Measurements from ENCODE around the gene SKOR1. TPM values are rescaled to one million over a fixed set of nuclear protein-coding genes. Genes with fewer than 3 reads are reported as not detected.

The SKOR1 gene
- total RNA-seq, 2 donors from 2014 or later, result 0.31 to 0.95 TPM

DNA sequence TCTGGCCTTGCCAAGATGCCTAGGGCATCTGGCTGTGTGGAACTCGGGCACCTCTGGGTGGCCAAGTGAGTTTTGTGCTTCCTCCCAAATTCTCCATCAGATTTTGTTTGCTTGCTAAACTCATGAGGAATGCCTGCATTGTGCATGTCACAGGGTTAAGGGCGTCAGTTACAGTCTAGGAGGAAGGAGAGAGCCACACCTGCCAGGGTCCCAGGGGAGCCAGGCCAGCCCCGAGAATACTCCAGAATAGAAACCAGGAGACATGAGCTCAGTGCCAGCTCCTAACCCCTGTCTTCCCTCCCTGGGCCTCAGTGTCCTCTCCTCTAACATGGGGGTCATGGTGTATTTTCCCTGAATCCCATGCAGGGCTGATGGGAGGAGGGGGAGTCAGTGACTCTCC lies 22.0 kb upstream of the SKOR1 start:
- Mint-ChIP-seq H3K36me3 (ENCODE audit: insufficient read depth in 2 of 2) (no peaks in the 10 kb centered on the region), H3K4me1 (ENCODE audit: low read depth) (no peaks in the 10 kb centered on the region), H3K27ac (no peak overlapping the region), H3K9me3 (no peaks in the 10 kb centered on the region), H3K27me3 (ENCODE audit: low read depth) (no peaks in the 10 kb centered on the region), H3K4me3 (no peak overlapping the region)
- DNase-seq, result no peak
- ATAC-seq (replicated peaks in 1 of 2), result no peak

DNA sequence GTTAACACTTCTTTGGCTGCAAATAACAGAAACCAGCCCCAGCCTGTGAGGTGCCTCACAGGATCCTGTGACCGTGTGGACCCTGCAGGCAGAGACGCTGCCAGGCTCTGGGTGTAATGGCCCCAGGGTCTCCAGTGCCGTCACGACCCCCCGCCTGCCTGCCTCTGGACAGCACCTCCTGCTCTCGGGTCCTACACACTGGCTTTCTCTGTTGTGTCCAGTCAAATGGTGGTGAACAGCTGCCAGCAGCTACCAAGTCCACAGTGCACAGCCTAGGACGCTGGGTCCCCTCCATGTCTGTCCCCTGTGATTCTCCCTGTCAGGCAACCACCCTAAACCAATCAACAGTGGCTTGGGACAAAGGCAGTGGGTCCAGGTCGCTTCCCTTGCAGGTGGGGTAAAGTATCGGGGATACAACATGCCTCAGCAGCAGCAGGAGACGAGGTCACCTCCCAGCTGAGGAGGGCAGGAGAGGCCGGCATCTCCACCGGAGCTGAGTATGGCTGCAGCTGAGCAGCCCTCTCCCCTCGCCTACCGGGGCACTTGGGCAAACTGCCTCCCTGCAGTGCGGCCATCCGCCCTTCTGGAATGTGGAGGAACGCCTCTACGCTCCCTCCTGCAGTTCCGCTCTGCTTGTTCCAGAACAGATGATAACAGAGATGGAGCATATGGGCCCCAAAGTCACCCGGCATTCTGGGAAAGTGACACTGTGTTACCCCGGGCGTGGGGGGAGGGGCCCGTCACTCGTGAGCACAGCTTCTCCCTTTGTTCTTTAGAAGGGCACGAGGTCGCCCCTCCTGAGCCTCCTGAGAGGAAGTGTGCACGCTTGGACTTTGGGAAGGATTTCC lies 21.1 kb upstream of the SKOR1 start:
- Mint-ChIP-seq H3K27me3 (ENCODE audit: low read depth) (no peaks in the 10 kb centered on the region), H3K4me1 (ENCODE audit: low read depth) (no peaks in the 10 kb centered on the region), H3K36me3 (ENCODE audit: insufficient read depth in 2 of 2) (no peaks in the 10 kb centered on the region), H3K9me3 (no peaks in the 10 kb centered on the region), H3K4me3 (no peak overlapping the region), H3K27ac (no peak overlapping the region)
- no peak for DNase-seq
- ATAC-seq (replicated peaks in 1 of 2), result no peak

DNA sequence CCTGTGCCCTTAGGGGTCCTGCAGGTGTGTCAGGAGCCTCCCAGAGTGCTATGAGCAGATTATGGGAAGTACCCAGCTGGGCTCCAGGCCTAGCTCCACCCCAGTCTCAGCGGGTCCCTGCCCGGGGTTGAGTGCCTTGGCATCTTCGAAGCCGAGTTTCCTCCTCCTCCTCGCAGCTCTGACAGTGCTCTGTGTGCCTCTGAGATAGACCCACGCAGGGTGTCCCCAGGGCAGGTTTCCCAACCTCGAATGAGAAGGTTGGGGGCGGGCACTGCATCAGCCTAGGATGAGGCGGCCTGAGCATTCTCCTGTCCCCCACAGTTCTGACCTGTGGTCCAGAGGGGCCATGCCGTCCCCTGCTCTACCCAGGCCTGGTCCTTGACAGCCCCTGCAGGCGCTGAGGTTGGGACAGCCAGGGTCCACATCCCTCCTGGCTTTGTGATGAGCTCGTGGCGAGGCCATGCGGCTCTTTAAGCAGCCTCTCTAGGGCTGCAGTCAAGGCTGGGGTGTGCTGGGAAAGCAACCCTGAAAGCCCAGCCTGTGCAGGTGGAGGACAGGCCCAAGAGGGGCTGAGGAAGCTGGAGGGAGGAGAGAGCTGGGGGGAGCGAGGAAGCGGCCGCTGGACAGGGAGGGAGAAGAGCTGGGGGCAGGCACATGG lies 20.2 kb upstream of the SKOR1 start:
- Mint-ChIP-seq H3K27ac (no peak overlapping the region), H3K36me3 (ENCODE audit: insufficient read depth in 2 of 2) (no peaks in the 10 kb centered on the region), H3K4me1 (ENCODE audit: low read depth) (no peaks in the 10 kb centered on the region), H3K9me3 (no peaks in the 10 kb centered on the region), H3K4me3 (no peak overlapping the region), H3K27me3 (ENCODE audit: low read depth) (no peaks in the 10 kb centered on the region)
- no peak for ATAC-seq (replicated peaks in 1 of 2)
- DNase-seq, result no peak

DNA sequence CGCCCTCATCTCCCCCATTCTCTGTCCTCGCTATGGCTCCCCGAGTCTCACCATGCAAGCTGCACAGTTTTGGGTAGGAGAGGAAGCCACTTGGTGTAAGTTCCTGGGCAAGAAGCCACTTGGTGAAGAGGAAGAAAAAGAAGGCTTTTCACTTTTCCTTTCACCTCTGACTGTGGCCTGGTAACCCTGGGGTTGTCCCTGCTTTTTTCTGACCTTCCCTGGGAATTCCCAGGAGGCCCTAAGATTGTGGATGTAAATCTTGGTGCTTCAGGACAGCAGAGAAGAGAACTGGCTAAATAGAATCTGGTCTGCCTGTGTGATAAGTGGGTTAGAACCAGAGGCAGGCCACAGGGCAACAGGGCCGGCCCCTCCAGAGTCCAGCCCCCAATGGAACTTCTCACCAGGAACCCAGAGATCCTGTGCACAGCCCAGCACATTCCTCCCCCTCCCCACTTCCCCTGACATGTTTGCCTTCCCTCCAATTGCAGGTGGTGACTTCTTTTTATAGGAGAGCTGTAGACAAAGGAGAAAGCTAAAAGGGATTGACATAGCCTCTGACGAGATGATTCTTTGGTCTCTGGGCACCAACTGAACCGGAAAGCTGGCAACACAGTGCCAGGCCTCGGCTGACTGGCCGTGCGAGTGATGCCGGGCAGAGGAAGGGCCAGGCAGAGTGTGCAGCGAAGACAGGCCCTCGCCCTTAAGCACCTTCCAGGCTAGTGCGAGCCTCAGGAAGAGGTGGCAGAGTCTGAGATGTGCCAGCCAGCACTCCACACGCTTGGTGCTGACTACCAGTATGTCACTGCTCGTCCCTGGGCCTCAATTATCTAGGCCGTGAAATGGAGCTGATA lies 19.4 kb upstream of the SKOR1 start:
- no peaks in the 10 kb centered on the region for H3K36me3 Mint-ChIP-seq (ENCODE audit: insufficient read depth in 2 of 2)
- ATAC-seq (replicated peaks in 1 of 2), result no peak
- H3K9me3 Mint-ChIP-seq, result no peaks in the 10 kb centered on the region
- no peak overlapping the region for H3K4me3 Mint-ChIP-seq
- H3K4me1 Mint-ChIP-seq (ENCODE audit: low read depth), result no peaks in the 10 kb centered on the region
- no peak for DNase-seq
- no peak overlapping the region for H3K27ac Mint-ChIP-seq
- no peaks in the 10 kb centered on the region for H3K27me3 Mint-ChIP-seq (ENCODE audit: low read depth)

DNA sequence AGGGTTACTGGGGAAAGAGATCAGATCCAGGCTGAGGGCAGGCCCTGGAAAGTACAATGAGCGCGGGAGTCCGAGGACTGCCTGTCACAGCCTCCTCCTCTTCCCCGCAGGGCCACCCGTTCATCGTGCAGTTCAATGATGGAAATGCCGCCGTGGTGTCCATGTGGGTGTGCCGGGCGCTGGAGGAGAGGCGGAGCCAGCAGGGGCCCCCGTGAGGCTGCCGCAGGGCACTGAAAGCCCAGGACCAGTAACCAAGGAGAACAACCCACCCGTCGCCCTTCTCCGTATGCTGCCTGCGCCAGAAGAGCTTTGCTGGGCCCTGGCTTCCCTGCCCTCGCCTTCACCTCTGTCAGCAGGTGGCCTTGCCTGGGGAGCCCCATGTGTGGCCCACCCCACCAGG lies 18.8 kb upstream of the SKOR1 start:
- Mint-ChIP-seq H3K9me3 (no peaks in the 10 kb centered on the region), H3K36me3 (ENCODE audit: insufficient read depth in 2 of 2) (no peaks in the 10 kb centered on the region), H3K27ac (no peak overlapping the region), H3K4me3 (no peak overlapping the region), H3K27me3 (ENCODE audit: low read depth) (no peaks in the 10 kb centered on the region), H3K4me1 (ENCODE audit: low read depth) (no peaks in the 10 kb centered on the region)
- no peak for DNase-seq
- no peak for ATAC-seq (replicated peaks in 1 of 2)

DNA sequence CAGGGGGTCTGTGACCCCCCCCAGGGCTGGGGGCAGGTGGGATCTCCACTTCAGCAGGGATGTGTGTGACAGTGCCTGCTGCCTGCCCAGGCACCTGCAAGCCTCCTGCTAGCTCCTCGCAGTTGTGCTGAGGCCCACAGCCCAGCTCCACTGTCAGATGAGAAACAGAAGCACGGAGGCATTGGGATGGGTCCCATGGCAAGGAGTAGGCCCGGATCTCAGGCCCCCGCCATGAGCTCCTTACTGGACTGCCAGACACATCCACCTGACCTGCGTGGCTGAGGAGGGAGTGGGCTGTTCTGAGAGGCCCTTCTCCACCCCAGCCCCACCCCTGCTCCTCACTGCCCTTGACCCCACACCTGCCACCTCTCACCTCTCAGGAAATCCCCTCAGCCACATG lies 18.2 kb upstream of the SKOR1 start:
- no peak for DNase-seq
- no peak for ATAC-seq (replicated peaks in 1 of 2)
- Mint-ChIP-seq H3K4me3 (no peak overlapping the region), H3K36me3 (ENCODE audit: insufficient read depth in 2 of 2) (no peaks in the 10 kb centered on the region), H3K27ac (no peak overlapping the region), H3K4me1 (ENCODE audit: low read depth) (no peaks in the 10 kb centered on the region), H3K9me3 (no peaks in the 10 kb centered on the region), H3K27me3 (ENCODE audit: low read depth) (no peaks in the 10 kb centered on the region)

DNA sequence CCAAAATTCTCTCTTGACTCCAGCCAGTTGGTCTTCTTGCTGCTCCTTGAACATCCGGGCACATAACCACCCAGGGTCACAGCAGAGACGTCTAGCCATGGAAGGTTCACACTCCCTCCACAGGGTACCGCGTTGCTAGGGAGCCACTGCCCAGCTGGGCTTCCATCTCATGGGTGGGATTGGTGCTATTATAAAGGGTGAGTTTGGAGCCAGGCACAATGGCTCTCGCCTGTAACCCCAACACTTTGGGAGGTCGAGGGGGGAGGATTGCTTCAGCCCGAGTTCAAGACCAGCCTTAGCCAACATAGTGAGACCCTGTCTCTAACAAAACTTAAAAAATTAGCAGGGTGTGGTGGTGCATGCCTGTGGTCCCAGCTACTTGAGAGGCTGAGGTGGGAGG lies 17.5 kb upstream of the SKOR1 start:
- DNase-seq (no peak), ATAC-seq (replicated peaks in 1 of 2) (no peak)
- no peaks in the 10 kb centered on the region for H3K9me3 Mint-ChIP-seq
- H3K27ac Mint-ChIP-seq, result no peak overlapping the region
- no peaks in the 10 kb centered on the region for H3K4me1 Mint-ChIP-seq (ENCODE audit: low read depth)
- H3K36me3 Mint-ChIP-seq (ENCODE audit: insufficient read depth in 2 of 2), result no peaks in the 10 kb centered on the region
- no peaks in the 10 kb centered on the region for H3K27me3 Mint-ChIP-seq (ENCODE audit: low read depth)
- no peak overlapping the region for H3K4me3 Mint-ChIP-seq

DNA sequence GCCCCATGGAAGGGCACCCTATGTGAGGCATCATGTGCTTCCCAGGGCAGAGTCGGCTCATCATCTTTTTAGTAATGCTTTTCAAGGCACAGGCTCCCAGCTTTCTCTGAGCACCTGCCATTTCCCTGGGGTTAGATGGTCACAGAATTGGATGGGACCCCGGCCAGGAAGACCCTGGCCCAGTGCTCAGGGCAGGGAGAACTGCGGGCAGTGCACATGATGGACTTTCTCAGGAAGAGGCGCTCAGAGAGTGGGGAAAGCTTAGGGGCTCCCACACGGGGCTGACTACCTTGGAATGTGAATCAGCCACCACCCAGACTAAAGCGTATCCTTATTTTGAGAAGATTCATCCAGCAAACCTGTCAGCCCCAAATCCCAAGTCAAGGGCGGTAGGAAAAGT lies 16.5 kb upstream of the SKOR1 start:
- H3K27me3 Mint-ChIP-seq (ENCODE audit: low read depth), result no peaks in the 10 kb centered on the region
- DNase-seq (no peak), ATAC-seq (replicated peaks in 1 of 2) (no peak)
- no peaks in the 10 kb centered on the region for H3K4me1 Mint-ChIP-seq (ENCODE audit: low read depth)
- no peak overlapping the region for H3K27ac Mint-ChIP-seq
- no peaks in the 10 kb centered on the region for H3K9me3 Mint-ChIP-seq
- H3K4me3 Mint-ChIP-seq, result no peak overlapping the region
- no peaks in the 10 kb centered on the region for H3K36me3 Mint-ChIP-seq (ENCODE audit: insufficient read depth in 2 of 2)

DNA sequence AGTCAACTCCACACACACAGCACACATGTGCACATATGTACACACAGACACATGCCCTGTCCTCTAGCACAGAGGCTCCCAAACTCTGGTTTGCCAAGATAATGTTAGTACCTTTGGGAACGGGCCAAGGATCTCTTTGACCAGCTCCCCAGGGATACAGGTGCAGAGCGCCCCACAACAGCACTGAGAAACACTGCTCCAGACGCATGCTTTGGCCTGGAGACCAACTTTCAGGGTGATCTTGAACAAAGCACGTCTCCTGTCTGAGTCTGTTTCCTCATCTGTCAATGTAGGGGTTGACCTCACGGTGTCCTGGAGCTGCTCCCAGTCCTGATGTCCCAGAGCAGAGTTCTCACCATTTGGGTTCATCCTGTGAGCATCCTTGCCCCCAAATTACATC lies 15.9 kb upstream of the SKOR1 start:
- Mint-ChIP-seq H3K4me3 (no peak overlapping the region), H3K27me3 (ENCODE audit: low read depth) (no peaks in the 10 kb centered on the region), H3K4me1 (ENCODE audit: low read depth) (no peaks in the 10 kb centered on the region), H3K36me3 (ENCODE audit: insufficient read depth in 2 of 2) (no peaks in the 10 kb centered on the region), H3K27ac (no peak overlapping the region), H3K9me3 (no peaks in the 10 kb centered on the region)
- DNase-seq, result no peak
- ATAC-seq (replicated peaks in 1 of 2), result no peak

DNA sequence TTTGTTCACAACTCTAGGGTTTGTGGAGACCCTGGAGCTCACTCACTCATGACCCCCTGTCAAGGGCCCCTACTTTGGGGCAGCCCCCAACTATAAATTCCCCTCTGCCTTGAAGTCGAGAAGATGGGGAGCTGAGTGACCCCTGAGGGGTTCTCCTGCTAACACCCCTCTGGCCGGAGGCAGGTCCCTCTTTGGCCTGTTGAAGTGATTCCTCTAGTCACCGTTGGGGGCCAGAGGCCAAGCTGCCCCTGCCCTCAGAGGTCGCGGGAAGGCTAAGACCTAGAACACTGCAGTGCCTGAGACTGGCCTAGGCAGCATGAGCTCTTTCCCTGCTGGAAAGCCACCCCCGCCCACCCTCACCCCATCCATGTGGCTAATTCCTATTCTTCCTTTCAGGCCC lies 15.4 kb upstream of the SKOR1 start:
- DNase-seq (no peak), ATAC-seq (replicated peaks in 1 of 2) (no peak)
- no peaks in the 10 kb centered on the region for H3K4me1 Mint-ChIP-seq (ENCODE audit: low read depth)
- no peaks in the 10 kb centered on the region for H3K9me3 Mint-ChIP-seq
- H3K36me3 Mint-ChIP-seq (ENCODE audit: insufficient read depth in 2 of 2), result no peaks in the 10 kb centered on the region
- H3K27ac Mint-ChIP-seq, result no peak overlapping the region
- no peak overlapping the region for H3K4me3 Mint-ChIP-seq
- H3K27me3 Mint-ChIP-seq (ENCODE audit: low read depth), result no peaks in the 10 kb centered on the region

DNA sequence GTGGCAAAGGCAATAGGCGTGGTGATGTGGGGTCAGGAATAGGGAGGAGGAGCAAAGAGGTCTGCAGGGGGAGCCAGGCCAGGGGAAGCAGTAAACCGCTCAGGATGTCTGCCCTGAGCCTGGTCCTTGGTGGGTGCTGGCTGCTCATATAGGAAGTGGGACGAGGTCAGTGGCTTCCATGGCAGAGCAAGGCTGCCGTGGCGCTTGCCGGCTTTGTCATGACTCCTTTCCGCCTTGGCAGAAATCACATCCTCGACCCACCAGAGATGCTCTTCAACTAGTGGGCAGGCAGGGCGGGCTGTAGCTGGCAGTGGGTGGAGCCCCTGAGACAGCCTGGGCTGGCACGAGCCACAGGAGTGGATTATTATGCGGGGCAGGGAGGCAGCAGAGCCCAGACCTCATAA lies 13.1 kb upstream of the SKOR1 start:
- ATAC-seq (replicated peaks in 1 of 2) (no peak), DNase-seq (no peak)
- Mint-ChIP-seq H3K9me3 (no peaks in the 10 kb centered on the region), H3K36me3 (ENCODE audit: insufficient read depth in 2 of 2) (no peaks in the 10 kb centered on the region), H3K4me1 (ENCODE audit: low read depth) (no peaks in the 10 kb centered on the region), H3K4me3 (no peak overlapping the region), H3K27me3 (ENCODE audit: low read depth) (no peaks in the 10 kb centered on the region), H3K27ac (no peak overlapping the region)

DNA sequence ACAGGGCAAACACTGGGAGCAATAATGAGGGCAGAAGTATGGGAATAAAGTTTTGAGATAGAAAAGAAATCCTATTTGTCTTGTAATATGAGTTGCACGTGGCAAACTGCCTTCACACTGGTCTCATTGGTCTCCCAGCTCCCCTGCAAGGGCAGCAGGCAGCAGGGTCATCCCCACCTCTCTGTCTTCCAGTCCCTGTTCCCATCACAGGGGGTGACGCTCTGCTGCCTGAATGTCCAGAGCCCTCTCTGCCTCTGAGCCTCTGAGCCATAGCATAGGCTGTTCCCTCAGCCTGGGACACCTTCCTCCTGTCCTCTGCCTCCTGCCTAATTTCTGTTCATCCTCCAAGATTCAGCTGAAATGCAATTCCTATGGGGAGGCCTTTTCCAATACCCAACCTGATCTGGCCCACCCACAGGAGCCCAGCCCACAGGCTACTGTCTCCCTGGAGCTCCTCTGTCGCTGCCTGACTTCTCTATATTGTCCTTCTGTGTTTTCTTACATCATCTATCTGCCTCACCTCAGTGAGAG lies 12.1 kb upstream of the SKOR1 start:
- no peak for ATAC-seq (replicated peaks in 1 of 2)
- Mint-ChIP-seq H3K9me3 (no peaks in the 10 kb centered on the region), H3K4me1 (ENCODE audit: low read depth) (no peaks in the 10 kb centered on the region), H3K4me3 (no peak overlapping the region), H3K36me3 (ENCODE audit: insufficient read depth in 2 of 2) (no peaks in the 10 kb centered on the region), H3K27ac (no peak overlapping the region), H3K27me3 (ENCODE audit: low read depth) (peaks cover 8% of the 10 kb centered on the region)
- no peak for DNase-seq

DNA sequence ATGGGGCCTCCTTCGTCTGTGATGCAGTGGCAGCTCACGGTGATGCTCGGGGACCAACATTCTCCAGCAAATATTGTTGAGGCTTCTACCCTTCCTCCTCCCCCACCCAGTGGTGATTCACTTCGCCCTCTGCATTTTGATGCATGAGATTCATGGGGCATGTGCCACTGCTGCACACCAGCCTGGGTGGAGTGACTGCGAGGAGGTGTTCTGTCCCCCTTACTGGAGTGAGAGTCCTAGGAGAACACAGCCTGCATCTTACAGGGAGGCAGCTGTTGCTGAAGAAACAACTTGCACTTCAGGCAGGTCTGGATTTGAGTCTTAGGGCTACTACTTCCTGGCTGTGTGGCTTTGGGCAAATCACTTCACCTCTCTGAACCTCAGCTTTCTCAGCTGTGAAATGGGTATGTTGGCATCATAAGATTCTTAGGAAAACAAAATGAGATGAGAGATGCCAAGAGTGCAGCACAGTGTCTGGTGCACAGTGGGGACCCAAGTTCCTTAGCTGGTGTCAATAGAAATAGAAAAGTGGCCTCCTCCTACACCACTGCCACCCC lies 10.2 kb upstream of the SKOR1 start:
- H3K4me1 Mint-ChIP-seq (ENCODE audit: low read depth), result peaks cover 10% of the 10 kb centered on the region
- H3K27ac Mint-ChIP-seq, result no peak overlapping the region

More for the DNA sequence above, 10.2 kb upstream of the SKOR1 start:
- ATAC-seq (replicated peaks in 1 of 2) (no peak), DNase-seq (no peak)
- Mint-ChIP-seq H3K4me3 (no peak overlapping the region), H3K36me3 (ENCODE audit: insufficient read depth in 2 of 2) (no peaks in the 10 kb centered on the region), H3K9me3 (no peaks in the 10 kb centered on the region), H3K27me3 (ENCODE audit: low read depth) (peaks cover 22% of the 10 kb centered on the region)
